Epithelial cell of proximal tubule (primary cell): ENCODE results near the gene MFSD1. TPM values are rescaled to one million over a fixed set of nuclear protein-coding genes. Genes with fewer than 3 reads are reported as not detected.

Experiments used
- DNase-seq: peaks from one replicate; pipeline ENCODE4 v3.0.0-alpha.2; 2011; ENCODE audit warnings: low read depth
- H3K4me3 ChIP-seq: 2 replicates; pipeline ENCODE4 v1.5.1; 2011; ENCODE audit warnings: low read depth, mild to moderate bottlenecking, low read length
- total RNA-seq: library from RNA; depleted of rRNA; stranded (reverse); fragments of >200 nt; gene quantifications from 2 replicates; pipeline ENCODE4 v1.2.3, GENCODE V29; 2015
- TF ChIP-seq, protein P1 (sequence below): conservative IDR thresholded peaks from 2 replicates; pipeline ENCODE4 v1.5.1; 2012; ENCODE audit warnings: low read depth, mild to moderate bottlenecking, low read length

MFSD1 gene
- total RNA-seq, 1 donor from 2014 or later = 27.8 TPM

DNA sequence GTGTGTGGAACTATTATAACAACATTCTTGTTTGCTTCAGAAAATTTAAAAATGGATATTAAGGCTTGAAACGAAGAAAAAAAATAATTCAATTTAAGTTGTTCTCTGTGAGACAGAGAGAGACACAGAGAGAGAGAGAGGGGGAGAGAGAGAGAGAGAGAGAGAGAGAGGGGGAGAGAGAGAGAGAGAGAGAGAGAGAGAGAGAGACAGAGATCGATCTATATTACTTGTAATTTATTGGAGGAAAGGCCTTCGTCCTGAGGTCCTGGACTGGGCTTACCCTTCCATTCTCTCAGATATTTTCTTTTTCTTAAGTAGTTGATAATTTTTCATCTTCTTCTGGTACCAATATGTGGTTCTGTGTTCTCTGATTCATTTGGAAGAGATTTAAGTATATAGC, 25.9 kb downstream of the MFSD1 start:
- DNase-seq = no peak
- H3K4me3 ChIP-seq = no peak overlapping the region
- TF ChIP-seq, protein P1, sequence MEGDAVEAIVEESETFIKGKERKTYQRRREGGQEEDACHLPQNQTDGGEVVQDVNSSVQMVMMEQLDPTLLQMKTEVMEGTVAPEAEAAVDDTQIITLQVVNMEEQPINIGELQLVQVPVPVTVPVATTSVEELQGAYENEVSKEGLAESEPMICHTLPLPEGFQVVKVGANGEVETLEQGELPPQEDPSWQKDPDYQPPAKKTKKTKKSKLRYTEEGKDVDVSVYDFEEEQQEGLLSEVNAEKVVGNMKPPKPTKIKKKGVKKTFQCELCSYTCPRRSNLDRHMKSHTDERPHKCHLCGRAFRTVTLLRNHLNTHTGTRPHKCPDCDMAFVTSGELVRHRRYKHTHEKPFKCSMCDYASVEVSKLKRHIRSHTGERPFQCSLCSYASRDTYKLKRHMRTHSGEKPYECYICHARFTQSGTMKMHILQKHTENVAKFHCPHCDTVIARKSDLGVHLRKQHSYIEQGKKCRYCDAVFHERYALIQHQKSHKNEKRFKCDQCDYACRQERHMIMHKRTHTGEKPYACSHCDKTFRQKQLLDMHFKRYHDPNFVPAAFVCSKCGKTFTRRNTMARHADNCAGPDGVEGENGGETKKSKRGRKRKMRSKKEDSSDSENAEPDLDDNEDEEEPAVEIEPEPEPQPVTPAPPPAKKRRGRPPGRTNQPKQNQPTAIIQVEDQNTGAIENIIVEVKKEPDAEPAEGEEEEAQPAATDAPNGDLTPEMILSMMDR = no peak

DNA sequence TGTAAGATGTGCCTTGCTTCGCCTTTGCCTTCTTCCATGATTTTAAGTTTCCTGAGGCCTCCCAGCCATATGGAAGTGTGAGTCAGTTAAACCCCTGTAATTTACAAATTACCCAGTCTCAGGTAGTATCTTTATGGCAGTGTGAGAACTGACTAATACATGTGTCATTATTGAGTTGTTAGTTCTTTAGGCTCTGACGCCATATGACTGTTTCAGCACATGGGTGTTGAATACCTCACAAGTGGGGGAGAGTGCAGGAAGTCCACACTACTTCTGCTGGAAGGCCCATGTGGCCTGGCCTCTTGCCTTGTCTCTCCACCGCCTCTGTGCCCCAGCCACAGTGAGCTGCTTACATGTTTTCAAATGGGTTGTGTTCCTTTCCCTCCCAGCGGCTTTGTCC, 28.5 kb downstream of the MFSD1 start:
- DNase-seq = no peak
- TF ChIP-seq, protein P1 = no peak
- H3K4me3 ChIP-seq = no peak overlapping the region

DNA sequence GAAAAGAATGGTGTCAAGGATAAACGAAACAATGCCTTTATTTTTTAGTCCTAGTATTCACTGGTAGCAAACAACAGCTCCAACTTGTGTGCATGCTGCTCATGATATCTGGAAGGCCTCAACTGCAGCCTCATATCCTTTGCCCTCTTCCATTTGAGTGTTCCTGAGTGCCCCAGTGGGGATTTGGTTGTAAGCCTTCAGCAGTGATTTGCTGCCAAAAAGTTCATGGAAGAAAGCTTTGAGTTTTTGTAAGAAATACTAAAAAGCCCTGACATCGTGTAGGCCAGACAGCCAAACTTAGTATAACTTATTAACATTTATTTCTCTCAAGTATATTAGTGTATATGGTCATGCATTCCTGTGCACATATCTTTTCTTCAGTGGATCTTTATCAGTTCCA, 30.0 kb downstream of the MFSD1 start:
- TF ChIP-seq, protein P1 = no peak
- DNase-seq = no peak
- no peak overlapping the region for H3K4me3 ChIP-seq

DNA sequence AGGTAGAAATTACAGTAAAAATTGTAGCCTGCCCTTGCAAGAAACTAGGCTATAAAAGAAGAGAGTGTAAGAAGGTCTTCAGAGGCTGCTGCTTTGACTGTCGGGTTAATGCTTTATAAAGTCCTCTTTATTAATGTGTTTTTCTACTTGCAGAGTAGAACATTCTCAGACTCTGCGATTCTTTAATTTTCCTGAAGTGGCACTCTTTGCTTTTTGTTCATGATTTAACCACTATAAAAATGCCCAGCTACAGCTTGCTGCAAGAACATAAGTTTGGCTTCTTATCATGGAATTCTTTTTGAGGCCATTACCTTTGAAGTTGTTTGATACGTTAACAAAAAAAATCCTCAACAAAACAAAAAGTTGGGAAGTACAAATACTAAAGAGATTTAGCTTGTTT, 33.8 kb downstream of the MFSD1 start:
- H3K4me3 ChIP-seq = no peak overlapping the region
- DNase-seq = no peak
- TF ChIP-seq, protein P1 = no peak

DNA sequence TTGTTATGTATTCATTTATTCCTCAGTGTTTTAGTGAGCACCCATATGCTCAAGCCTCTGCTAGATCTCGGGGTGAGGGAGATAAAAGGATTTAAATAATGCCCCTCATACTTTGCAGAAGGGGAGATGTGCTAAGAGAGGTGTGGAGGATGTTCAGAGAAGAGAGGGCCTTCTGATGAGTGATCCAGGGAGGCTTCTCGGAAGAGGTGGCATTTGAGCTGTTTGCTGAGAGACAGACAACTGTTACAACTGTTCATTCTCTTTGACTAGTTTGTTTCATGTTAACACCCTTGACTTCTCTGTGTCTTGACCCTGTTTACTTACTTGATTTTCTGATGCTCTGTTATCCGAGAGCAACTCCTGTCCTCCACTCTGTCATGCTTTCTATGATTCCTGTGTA, 34.5 kb downstream of the MFSD1 start:
- no peak for DNase-seq
- no peak overlapping the region for H3K4me3 ChIP-seq
- TF ChIP-seq, protein P1 = no peak

DNA sequence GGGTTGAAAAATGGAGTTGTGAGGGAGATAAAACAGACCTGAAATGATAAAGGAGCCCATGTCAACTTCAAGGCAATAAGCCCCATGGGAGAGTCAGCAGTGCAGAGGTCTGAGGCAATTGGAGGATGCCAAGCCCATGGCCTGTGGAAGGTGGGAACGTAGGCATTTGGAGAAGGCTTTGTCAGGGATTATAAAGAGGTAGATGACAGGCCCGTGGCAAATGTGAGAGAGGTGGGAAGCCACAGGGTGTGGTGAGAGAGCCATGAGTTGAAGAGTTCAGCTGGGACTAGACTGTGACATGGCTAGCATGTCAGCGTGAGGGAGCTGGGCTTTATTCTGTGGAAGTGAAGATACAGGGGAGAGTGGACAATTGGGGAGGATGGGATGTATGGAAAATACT, 35.4 kb downstream of the MFSD1 start:
- TF ChIP-seq, protein P1 = no peak
- no peak for DNase-seq
- H3K4me3 ChIP-seq = no peak overlapping the region

DNA sequence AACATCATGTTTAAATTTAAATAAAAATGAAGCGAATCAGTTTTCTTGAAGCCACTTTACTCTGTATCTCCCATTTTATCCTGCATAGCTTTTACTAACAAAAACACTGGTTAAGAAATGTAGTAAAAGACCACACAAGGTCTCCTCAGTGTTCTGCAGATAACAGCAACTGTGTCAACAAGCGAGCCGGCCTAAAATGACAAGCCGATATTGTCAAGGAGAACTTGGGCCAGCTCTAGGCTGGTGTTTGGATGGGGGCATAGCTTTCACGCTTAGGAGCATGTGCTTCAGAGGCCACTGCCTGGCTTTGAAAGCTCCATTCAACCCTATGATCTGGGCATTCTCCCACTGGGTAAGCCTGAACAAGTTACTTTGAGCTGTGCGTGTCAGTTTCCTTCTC, 38.1 kb downstream of the MFSD1 start:
- H3K4me3 ChIP-seq = no peak overlapping the region
- TF ChIP-seq, protein P1 = no peak
- DNase-seq = no peak
